Activated naive CD4-positive, alpha-beta T cell (primary cell): ENCODE results near the gene DYNC1H1.
"Not testable (repeated sequence)": the region's sequence is repeated elsewhere in the genome, so short reads cannot be mapped to it uniquely, and the experiment has no call there.

Experiments
- DNase-seq, 4 experiments: peaks; one replicate each; lab custom pipeline; 2025; lab: John Stamatoyannopoulos, UW

DYNC1H1 gene

GRCh38 chr14:102064590-102064989, 100.2 kb downstream of the DYNC1H1 start:
- not testable (repeated sequence) for DNase-seq

GRCh38 chr14:102066041-102066451, 101.7 kb downstream of the DYNC1H1 start:
- no peak for DNase-seq

- no peak for DNase-seq
Measured at GRCh38 chr14:102071283-102071998, 107.1 kb downstream of the DYNC1H1 start.

GRCh38 chr14:102074415-102074964, 110.1 kb downstream of the DYNC1H1 start:
- DNase-seq, result no peak

- no peak for DNase-seq
Measured at GRCh38 chr14:102075155-102075554, 110.8 kb downstream of the DYNC1H1 start.

GRCh38 chr14:102077382-102077709, 113.0 kb downstream of the DYNC1H1 start:
- DNase-seq, result no peak

- DNase-seq, result not testable (repeated sequence)
Measured at GRCh38 chr14:102078361-102078791, 114.0 kb downstream of the DYNC1H1 start.

GRCh38 chr14:102078831-102079699, 114.7 kb downstream of the DYNC1H1 start:
- no peak for DNase-seq

- no peak for DNase-seq
Measured at GRCh38 chr14:102079700-102079979, 115.3 kb downstream of the DYNC1H1 start.

GRCh38 chr14:102080183-102081080, 116.1 kb downstream of the DYNC1H1 start:
- DNase-seq, result no peak

GRCh38 chr14:102081231-102082080, 117.1 kb downstream of the DYNC1H1 start:
- DNase-seq, result no peak

GRCh38 chr14:102084522-102084921, 120.1 kb downstream of the DYNC1H1 start:
- not testable (repeated sequence) for DNase-seq

- DNase-seq, result no peak
Measured at GRCh38 chr14:102084931-102085330, 120.6 kb downstream of the DYNC1H1 start.

- DNase-seq, result no peak
Measured at GRCh38 chr14:102085488-102085887, 121.1 kb downstream of the DYNC1H1 start.

- peak in 3 of 4 experiments; percentile 31 to 69 (median 38) for DNase-seq
Measured at GRCh38 chr14:102085948-102086708, 121.8 kb downstream of the DYNC1H1 start.

GRCh38 chr14:102086709-102086971, 122.3 kb downstream of the DYNC1H1 start:
- DNase-seq, result no peak

- peak; percentile 92 to 95 (median 94) for DNase-seq
Measured at GRCh38 chr14:102086972-102087761, 122.8 kb downstream of the DYNC1H1 start, which contains the start of gene HSP90AA1. HSP90AA1 (minus strand) TSS chr14:102087044; CDS start chr14:102086378, 666 bp downstream.

- no peak for DNase-seq
Measured at GRCh38 chr14:102087762-102088011, 123.3 kb downstream of the DYNC1H1 start.

- DNase-seq, result peak; percentile 22 to 38 (median 30)
Measured at GRCh38 chr14:102088012-102088792, 123.8 kb downstream of the DYNC1H1 start.
